ENCODE data around the gene VWA1.
"Not testable (repeated sequence)": the region's sequence is repeated elsewhere in the genome, so short reads cannot be mapped to it uniquely, and the experiment has no call there.

Gene VWA1

GRCh38 chr1:1438531-1439381 is 3.3 kb downstream of the VWA1 start:
- DNase-seq: no peak

GRCh38 chr1:1439546-1440261 is 4.2 kb downstream of the VWA1 start:
- DNase-seq: no peak

GRCh38 chr1:1440262-1441001 is 4.9 kb downstream of the VWA1 start:
- DNase-seq: no peak

GRCh38 chr1:1441002-1441888 is 5.8 kb downstream of the VWA1 start:
- DNase-seq: peak; percentile 45 to 51

GRCh38 chr1:1442069-1442770 is 6.7 kb downstream of the VWA1 start:
- no peak for DNase-seq

GRCh38 chr1:1446631-1447030 is 11.1 kb downstream of the VWA1 start:
- not testable (repeated sequence) for DNase-seq

- no peak for DNase-seq
Measured at GRCh38 chr1:1449099-1449739, 13.7 kb downstream of the VWA1 start, which contains the start of gene ATAD3C. Gene ATAD3C, plus strand, starts transcription at chr1:1449689. Its CDS starts 995 bp downstream, at chr1:1450684.

- DNase-seq: not testable (repeated sequence)
Measured at GRCh38 chr1:1450616-1451015, 15.1 kb downstream of the VWA1 start.

GRCh38 chr1:1451696-1452364 is 16.3 kb downstream of the VWA1 start:
- no peak for DNase-seq

- DNase-seq: not testable (repeated sequence)
Measured at GRCh38 chr1:1452365-1452739, 16.9 kb downstream of the VWA1 start.

GRCh38 chr1:1452882-1453281 is 17.4 kb downstream of the VWA1 start:
- DNase-seq: no peak

- not testable (repeated sequence) for DNase-seq
Measured at GRCh38 chr1:1454286-1455056, 19.0 kb downstream of the VWA1 start.

GRCh38 chr1:1455366-1455884 is 19.9 kb downstream of the VWA1 start:
- DNase-seq: no peak

- DNase-seq: not testable (repeated sequence)
Measured at GRCh38 chr1:1455934-1456333, 20.4 kb downstream of the VWA1 start.

- DNase-seq: not testable (repeated sequence)
Measured at GRCh38 chr1:1456683-1457255, 21.3 kb downstream of the VWA1 start.

GRCh38 chr1:1459156-1459555 is 23.7 kb downstream of the VWA1 start:
- not testable (repeated sequence) for DNase-seq

GRCh38 chr1:1459711-1460110 is 24.2 kb downstream of the VWA1 start:
- DNase-seq: not testable (repeated sequence)

GRCh38 chr1:1460540-1461130 is 25.1 kb downstream of the VWA1 start:
- no peak for DNase-seq
